ENCODE results near the gene NHP2.

- no peak for TF ChIP-seq CTCF (conservative IDR thresholded peaks at IDR 0.05 in 1 of 2, IDR thresholded peaks at IDR 0.05 in 1 of 2; ENCODE audit: extremely low read depth in 1 of 2, insufficient read depth in 1 of 2, low read depth in 1 of 2, low read length in 2 of 2)
- TF ChIP-seq EZH2 (IDR thresholded peaks at IDR 0.05; ENCODE audit: borderline replicate concordance, low read length), result no peak
These were observed 6.3 kb downstream of the NHP2 start for GRCh38 chr5:178147406-178147805.

Measured in mammary epithelial cell (primary cell).